GM21717 (cell line): ENCODE data around the gene RBM18.

Source experiments
- ATAC-seq: cut with Tn5 transposase; IDR thresholded peaks from one replicate; pipeline ENCODE4 v1.9.1; 2021; ENCODE audit warnings: mild to moderate bottlenecking, moderate library complexity; ENCODE audit not compliant: unreplicated experiment

RBM18 gene

DNA sequence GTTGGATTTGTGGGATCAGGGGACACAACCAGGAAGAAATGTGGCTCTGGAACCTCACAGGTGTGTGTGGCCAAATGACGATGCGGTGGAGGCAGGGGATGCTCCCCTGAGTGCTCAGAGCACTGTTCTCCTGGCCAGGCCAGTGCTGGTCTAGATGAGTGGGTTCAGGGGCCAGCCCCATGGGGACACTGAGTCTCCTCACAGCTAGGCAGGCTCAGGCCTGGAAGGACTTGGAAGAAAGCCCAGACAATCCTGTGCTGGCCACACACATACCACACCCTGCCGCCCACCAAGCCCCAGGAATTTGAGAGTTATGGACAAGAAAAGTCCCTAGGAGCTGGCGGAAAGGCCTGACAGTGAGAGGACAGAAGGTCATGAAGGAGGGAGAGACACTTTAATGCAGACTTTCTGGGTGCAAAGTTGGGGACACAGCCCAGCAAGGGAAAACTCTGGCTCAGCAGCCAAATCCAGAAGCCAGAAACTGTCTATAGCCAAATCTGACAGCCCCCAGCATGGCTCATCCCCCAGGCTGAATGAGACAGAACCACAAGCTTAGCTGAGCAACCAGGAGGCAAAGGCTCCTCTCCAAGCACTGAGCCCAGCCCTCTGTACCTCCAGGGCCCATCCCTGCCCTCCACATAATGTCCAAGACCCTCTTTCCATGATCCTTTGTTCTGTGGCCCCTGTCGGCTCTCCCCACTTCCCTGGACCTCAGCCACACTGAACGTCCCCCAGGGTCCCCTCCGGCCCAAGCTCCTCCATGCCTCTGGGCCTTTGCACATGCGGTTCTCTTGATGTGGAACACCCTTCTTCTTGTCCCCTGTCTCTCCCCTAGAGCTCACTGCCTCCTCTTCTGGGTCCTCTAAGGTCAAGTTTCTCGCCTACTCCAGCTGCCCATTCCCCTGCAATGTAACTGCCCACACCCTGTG, 58.3 kb downstream of the RBM18 start:
- ATAC-seq: no peak

DNA sequence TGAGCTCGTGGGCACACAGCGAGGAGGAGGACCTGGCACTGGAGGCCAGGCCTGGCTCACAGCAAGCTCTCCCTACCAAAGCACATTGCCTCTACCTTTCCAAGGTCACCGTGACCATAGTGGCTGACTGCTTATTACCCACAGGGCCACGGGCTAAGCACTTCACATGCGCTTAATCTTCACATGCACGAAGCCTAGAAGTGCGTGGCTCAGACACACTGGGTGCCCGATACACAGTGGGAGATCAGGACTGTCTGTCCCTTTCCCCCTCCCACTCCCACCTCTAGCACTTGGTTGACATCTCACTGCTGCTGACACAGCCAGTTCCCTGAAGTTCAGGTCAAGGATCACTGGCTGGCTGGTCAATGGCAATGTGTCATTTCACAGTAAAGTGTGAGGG, 59.5 kb downstream of the RBM18 start:
- ATAC-seq: no peak

DNA sequence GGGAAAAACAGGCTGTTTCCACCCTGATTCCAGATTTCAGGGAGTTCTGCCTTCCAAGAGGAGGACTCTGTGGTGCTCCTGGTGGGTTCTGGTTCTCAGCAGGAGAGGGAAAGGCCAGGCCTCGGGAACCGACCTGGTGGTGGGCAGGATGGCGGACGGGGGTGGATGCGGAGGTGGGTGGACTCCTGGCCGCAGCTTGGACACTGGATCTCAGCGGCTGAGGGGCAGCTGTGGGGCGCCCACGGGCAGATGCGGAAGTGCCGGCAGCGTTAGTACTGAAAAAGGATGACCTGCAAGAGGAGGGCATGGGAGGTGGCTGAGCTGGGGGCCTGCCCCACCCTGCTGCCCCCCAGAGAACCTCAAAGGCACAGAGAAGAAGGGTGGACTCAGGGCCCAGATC, 60.1 kb downstream of the RBM18 start:
- ATAC-seq: no peak

DNA sequence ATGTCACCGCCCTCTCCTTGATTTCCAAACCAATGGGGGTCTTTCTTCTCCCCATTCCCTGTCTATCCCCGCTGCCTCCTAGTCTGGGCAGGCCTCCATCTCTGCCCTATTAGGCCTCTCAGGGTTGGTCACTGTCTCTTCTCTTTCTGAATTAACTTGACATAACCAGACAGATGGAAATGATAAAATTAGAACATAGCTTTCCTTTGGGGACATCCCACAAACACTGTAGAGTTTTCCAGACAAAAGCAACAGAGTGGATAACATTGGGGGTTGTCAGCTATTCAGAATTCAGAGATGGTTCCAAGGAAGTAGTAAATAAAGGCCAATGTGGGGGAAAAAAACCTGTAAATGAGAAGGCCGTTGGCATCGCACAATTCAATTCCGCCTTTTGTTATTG, 60.6 kb downstream of the RBM18 start:
- no peak for ATAC-seq

DNA sequence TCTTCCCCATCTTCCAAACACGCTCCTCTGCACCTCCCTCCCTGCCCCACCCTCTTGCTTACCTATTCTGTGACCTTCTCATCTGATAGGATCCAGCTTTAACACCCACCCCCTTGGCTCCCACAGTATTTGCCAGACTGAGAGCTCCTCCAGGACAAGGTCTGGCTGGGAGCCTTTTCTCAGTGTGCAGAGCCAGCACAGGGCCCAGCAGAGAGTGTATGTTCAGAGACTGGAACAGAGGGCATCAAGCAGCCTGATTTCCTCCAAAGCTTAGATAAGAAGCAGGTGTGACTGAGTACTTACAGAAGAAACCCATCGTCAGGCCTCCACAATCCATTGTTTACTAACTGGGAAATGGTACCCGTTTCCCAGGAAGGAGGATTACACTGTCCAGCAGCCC, 62.5 kb downstream of the RBM18 start:
- ATAC-seq: no peak

DNA sequence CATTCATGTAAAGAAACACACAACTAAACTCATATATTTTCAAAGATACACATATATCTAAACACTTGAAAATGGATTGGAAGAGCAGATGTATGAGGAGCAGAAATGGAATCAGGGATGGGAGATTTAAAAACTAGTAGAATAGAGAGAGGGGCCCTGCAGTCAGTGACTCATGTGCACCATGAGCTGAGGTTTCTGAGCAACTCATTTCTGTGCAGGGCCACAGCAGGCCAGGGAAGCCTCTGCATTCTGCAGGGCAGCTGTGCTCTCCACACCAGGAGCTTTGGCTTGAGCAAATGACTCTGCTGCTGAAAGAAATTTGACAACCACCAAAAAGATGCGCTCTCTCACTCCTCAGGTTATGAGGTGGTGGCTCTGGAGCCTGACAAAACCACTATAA, 63.0 kb downstream of the RBM18 start:
- ATAC-seq: no peak

DNA sequence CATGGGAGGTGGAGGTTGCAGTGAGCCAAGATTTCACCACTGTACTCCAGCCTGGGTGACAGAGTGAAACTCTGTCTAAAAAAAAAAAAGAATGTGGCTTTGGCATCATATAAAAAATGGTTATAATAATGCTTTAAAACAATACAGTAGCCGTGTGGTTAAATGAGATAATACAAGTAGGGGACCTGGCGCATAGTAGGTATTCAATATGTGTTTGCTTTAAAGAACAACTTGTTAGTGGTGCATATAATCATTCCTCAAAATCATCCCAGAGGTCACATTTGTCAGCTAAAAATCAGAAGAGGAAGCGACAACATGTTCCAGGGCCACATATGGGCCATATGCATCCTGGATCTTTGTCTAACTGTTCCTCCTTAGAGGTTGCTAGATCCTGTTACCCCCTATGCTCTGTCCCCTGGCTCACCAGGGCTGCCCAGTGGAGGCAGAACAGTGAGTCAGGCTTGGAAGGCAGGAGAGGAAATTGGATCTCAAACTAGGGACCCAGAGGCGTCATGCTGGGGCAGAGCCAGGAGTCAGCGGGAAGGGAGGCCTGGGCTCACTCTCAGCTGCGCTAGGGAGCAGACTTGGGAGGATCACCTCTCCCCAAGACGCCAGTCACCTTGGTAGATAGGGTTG, 63.6 kb downstream of the RBM18 start:
- no peak for ATAC-seq

DNA sequence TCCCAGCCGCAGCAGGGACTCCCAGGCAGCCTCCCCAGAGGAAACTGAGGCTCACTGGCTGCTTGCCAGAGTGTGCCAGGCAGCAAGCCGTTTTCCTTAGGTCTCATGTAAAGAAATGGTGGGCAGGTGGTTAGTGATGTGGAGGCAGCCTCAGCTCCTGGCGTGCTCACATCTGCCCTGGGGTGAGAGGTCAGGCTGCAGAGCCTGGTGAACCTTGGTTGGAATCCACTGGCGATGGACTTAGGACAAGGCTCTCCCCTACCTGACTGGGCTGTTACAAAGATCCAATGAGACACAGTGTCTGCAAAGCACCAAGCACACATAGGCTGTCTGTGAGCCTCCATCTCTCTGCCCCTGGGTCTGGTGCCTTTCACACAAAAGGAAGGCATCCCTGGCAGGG, 66.8 kb downstream of the RBM18 start:
- ATAC-seq: no peak

DNA sequence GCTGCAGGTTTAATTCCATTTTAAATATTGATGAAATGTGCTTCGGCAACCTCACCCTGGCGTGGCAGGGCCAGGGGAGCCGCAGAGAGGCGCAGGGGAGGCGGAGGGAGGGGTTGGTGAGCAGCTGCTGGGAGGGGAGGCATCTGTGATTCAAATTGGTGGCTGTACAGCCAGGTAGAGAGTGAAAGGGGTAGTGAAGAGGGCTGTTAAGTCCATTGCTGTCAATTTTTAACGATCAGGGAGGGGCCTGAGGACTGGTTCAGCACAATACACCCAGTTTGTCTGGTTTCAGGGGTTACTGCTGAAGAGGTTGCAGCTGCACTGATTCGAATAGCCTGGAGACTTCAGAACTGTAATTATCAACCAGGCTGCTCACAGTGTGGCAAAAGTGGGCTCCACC, 67.2 kb downstream of the RBM18 start:
- ATAC-seq: no peak

DNA sequence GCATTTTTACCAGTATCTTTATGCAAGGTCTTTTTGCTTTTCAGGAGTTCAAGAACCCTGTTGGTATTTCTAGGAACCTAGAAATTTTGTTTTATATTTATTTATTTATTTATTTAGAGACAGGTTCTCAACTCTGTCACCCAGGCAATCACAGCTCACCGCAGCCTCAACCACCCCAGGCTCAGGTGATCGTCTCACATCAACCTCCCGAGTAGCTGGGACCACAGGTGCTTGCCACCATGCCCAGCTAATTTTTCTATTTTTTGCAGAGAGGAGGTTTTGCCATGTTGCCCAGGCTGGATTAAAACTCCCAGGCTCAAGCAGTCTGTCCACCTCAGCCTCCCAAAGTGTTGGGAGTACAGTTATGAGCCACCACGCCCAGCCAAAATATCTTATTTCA, 68.8 kb downstream of the RBM18 start:
- ATAC-seq: no peak

DNA sequence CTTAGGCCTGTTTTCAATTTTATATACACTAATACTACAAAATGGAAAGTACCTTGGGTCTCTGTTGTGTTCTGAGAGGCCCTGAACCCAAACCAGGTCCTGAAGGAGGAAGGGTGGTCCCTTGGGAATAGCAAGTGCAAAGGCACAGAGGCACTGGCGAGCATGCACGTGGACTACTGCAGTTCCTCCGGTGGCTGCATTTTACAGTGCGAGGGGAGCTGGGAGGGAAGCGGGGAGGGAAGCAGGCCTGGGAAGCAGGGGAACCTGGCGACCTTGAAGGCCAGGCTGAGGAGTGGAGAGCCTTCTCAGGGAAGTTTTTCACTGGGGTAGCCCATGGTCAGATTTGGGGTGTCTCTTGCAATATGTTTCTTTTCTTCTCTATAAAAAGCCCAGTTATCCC, 71.0 kb downstream of the RBM18 start:
- ATAC-seq: no peak

DNA sequence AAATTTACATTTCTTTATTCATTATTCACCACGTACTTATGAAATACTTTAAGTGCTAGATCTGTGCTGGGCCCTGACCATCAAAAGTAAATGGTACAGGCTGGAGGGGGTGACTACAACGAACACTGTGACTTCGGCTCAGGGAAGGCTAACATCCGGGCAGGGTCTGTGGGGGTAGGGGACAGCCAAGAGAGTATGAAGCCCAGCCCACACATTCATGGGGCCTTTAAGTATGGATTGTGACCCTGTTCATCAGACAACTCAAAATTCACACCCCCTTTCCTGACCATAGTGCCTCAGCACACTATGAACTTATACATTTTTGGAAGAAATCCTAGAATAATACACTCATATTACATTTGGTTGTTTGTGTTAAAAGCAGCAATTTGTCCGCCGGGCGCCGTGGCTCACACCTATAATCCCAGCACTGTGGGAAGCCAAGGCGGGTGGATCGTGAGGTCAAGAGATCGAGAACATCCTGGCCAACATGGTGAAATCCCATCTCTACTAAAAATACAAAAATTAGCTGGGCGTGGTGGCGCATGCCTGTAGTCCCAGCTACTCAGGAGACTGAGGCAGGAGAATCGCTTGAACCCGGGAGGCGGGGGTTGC, 71.6 kb downstream of the RBM18 start:
- ATAC-seq: no peak

DNA sequence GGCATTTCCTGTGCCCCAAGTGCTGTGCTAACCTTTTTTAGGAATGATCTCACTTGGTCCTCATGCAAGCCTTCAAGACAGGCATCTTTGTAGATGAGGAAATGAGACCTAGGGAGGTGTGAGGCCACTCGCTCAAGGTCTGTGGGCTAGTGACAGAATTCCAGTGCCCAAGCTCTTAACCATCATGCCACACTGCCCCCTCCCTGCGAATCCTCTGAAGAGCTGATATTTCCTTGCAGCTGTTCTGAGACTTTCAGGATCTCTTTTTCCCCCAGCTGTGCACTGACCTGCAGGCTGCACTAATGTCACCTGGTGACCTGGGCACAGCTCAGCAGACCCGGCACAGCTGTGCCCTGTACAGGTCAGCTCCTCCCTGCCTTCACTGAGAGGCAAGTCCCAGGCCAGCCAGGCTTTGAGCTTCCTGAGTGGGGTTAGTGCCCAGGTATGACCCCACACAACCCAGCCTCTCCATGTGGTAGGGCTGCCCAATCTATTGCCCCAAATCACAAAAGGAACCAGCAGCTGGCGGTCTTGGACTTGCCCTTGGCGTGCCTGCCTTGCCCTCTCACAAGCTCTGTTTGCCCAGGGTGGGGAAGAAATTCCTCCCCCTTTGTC, 72.3 kb downstream of the RBM18 start:
- ATAC-seq: no peak

DNA sequence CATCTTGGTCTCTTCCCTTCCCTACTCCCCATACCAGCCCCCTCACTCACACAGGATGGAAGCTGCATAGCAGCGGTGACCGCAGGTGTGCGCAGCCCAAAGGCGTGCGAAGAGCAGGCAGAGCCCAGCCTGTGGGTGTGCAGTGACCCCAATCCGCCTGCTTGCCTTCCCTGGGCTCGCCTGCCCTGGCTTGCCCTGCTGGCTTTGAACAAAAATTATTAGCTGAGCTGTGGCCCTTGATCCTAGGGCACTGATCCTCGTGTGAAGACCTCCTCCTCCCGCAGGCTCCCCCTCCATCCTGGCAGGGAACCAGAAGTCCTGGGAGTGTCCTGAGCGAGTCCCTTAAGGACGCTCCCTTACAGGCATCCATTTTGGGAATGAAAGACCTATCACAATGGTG, 73.1 kb downstream of the RBM18 start:
- no peak for ATAC-seq

DNA sequence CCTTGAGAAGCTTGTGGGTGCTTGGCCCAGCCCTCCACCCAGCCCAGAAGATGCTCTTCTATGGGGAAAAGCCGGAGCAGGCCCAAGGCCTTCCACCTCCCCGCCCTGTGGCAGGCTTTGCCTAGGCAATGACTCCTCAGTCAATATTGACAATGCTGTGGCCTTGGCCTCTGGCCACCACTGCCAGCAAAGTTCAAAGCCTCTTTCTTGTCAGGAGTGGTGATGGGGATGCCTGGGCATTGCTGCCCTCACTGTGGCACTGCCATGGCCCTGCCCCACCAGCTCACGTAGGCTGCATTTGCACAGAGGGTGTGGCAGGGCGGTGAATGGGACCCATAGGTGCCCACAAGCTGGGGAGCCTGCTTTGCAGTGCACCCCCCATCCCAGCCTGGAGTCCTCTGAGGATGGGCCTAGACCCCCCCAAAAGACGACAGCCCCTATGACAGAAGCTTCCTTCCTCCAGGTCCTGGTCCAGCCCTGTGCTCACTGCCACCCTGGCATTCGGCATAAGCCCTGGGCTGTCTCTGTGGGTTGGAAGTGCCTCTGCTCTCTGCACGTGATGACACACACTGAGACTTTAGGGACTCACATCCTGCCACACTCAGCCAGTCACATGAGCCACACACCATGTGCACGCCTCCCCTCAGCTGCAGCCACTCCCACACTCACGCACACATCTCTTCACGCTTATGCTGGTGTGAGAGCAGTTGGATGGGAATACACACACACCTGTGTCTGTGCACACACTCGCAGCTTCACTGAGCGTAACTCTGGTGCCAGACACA, 73.9 kb downstream of the RBM18 start:
- no peak for ATAC-seq

DNA sequence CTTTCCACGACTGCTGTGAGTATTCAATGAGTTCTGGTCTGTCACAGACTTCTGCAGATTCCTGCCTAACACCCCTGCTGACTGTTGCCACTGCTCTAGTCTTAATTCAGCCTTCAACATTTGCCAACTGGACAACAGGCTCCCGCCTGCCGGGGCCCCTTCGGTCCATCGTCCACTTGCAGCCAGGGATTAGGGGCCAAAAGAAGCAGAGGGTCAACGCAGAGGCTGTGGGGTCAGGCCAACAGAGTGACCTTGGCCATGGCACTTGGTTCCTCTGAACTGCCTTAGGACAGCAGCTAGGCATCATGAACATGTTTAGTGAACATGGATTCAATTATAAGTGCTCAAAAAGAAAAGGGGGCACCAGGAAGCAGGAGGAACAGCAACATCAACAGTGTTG, 76.3 kb downstream of the RBM18 start:
- no peak for ATAC-seq
